ENCODE data around the gene SEPTIN1. TPM values are rescaled to one million over a fixed set of nuclear protein-coding genes. Genes with fewer than 3 reads are reported as not detected.
A peak's percentile ranks its signal among the peaks of the same experiment; 100 is the strongest.

Gene SEPTIN1
- total and polyA plus RNA-seq, 2 of the 13 experiments (the other 11 are each of a cell fraction or from before 2014, with no cell fraction given), result 0.18 to 0.67 TPM

- TF ChIP-seq AFF4 (CRISPR knock-in tag; IDR thresholded peaks at IDR 0.05), result no peak
- TF ChIP-seq KLF9 (CRISPR knock-in tag; IDR thresholded peaks at IDR 0.05; ENCODE audit: low read depth), result 0 out of 2 replicates have a peak, but pooled peaks have one; percentile 15
- TF ChIP-seq KDM6A (CRISPR knock-in tag; IDR thresholded peaks at IDR 0.05; ENCODE audit: low read depth), result no peak
- TF ChIP-seq AKAP8 (CRISPR knock-in tag; IDR thresholded peaks at IDR 0.05), result no peak
- TF ChIP-seq ZNF350 (CRISPR knock-in tag; IDR thresholded peaks at IDR 0.05; ENCODE audit: borderline replicate concordance, low read depth), result 0 out of 2 replicates have a peak, but pooled peaks have one; percentile 18
- TF ChIP-seq ZNF746 (CRISPR knock-in tag; IDR thresholded peaks at IDR 0.05), result no peak
- TF ChIP-seq ZNF567 (CRISPR knock-in tag; IDR thresholded peaks at IDR 0.05; ENCODE audit: borderline replicate concordance), result no peak
- no peak for TF ChIP-seq WIZ (CRISPR knock-in tag; IDR thresholded peaks at IDR 0.05)
- no peak for TF ChIP-seq TFDP2 (CRISPR knock-in tag; IDR thresholded peaks at IDR 0.05)
- TF ChIP-seq KAT7 (CRISPR knock-in tag; IDR thresholded peaks at IDR 0.05; ENCODE audit: borderline replicate concordance), result 0 out of 2 replicates have a peak, but pooled peaks have one; percentile 15
- no peak for TF ChIP-seq ETS1 (CRISPR knock-in tag; IDR thresholded peaks at IDR 0.05)
- no peak for TF ChIP-seq ZNF432 (CRISPR knock-in tag; IDR thresholded peaks at IDR 0.05; ENCODE audit: borderline replicate concordance)
- TF ChIP-seq FOXC1 (CRISPR knock-in tag; IDR thresholded peaks at IDR 0.05; ENCODE audit: borderline replicate concordance), result no peak
- TF ChIP-seq ZNF589 (CRISPR knock-in tag; conservative IDR thresholded peaks at IDR 0.05), result peak; percentile 9; the same call in 1 of the 2 replicates
- no peak for TF ChIP-seq ZNF776 (CRISPR knock-in tag; IDR thresholded peaks at IDR 0.05)
- TF ChIP-seq THRA (CRISPR knock-in tag; IDR thresholded peaks at IDR 0.05; ENCODE audit: borderline replicate concordance), result no peak
- no peak for TF ChIP-seq BRD4 (CRISPR knock-in tag; IDR thresholded peaks at IDR 0.05)
- no peak for TF ChIP-seq NFYB (CRISPR knock-in tag; IDR thresholded peaks at IDR 0.05)
- TF ChIP-seq PITX1 (CRISPR knock-in tag; IDR thresholded peaks at IDR 0.05), result no peak
- TF ChIP-seq FOXP4 (CRISPR knock-in tag; IDR thresholded peaks at IDR 0.05), result 0 out of 2 replicates have a peak, but pooled peaks have one; percentile 15
- no peak for TF ChIP-seq RELA (CRISPR knock-in tag; IDR thresholded peaks at IDR 0.05)
These were observed 13.7 kb upstream of the SEPTIN1 start (continued) for GRCh38 chr16:30395992-30396585.
